ENCODE results near the gene CLCNKA. TPM values are rescaled to one million over a fixed set of nuclear protein-coding genes. Genes with fewer than 3 reads are reported as not detected.
"Not testable (repeated sequence)": the region's sequence is repeated elsewhere in the genome, so short reads cannot be mapped to it uniquely, and the experiment has no call there.

The CLCNKA gene
- total and polyA plus RNA-seq, 4 donors, result not detected

DNA sequence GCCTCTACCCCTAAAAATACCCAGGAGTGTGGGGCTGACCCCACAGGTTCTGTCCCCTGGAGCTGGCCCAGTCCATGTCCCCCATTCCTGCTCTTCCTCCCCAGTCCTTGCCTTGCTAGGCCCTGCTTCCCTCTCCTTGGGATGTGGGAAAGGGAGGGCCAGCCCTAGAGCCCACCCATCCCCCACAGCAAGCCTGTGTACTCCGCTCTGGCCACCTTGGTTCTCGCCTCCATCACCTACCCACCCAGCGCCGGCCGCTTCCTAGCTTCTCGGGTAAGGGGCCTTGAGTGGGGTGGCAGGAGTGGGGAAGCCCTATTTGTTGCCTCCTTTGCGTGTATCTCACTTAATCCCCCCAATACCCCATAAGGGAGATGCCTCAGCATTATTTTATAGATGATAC, 28.5 kb downstream of the CLCNKA start:
- TF ChIP-seq HNF4A (conservative IDR thresholded peaks at IDR 0.05) (no peak), SP1 (IDR thresholded peaks at IDR 0.05) (no peak), RAD21 (IDR thresholded peaks at IDR 0.05) (no peak), FOXA1 (IDR thresholded peaks at IDR 0.05) (no peak), YY1 (IDR thresholded peaks at IDR 0.05) (no peak), EGR1 (IDR thresholded peaks at IDR 0.05; ENCODE audit: low read depth in 2 of 2) (no peak), NR2F2 (IDR thresholded peaks at IDR 0.05) (no peak), HNF4G (IDR thresholded peaks at IDR 0.05) (no peak)
- TF ChIP-seq, protein P1, sequence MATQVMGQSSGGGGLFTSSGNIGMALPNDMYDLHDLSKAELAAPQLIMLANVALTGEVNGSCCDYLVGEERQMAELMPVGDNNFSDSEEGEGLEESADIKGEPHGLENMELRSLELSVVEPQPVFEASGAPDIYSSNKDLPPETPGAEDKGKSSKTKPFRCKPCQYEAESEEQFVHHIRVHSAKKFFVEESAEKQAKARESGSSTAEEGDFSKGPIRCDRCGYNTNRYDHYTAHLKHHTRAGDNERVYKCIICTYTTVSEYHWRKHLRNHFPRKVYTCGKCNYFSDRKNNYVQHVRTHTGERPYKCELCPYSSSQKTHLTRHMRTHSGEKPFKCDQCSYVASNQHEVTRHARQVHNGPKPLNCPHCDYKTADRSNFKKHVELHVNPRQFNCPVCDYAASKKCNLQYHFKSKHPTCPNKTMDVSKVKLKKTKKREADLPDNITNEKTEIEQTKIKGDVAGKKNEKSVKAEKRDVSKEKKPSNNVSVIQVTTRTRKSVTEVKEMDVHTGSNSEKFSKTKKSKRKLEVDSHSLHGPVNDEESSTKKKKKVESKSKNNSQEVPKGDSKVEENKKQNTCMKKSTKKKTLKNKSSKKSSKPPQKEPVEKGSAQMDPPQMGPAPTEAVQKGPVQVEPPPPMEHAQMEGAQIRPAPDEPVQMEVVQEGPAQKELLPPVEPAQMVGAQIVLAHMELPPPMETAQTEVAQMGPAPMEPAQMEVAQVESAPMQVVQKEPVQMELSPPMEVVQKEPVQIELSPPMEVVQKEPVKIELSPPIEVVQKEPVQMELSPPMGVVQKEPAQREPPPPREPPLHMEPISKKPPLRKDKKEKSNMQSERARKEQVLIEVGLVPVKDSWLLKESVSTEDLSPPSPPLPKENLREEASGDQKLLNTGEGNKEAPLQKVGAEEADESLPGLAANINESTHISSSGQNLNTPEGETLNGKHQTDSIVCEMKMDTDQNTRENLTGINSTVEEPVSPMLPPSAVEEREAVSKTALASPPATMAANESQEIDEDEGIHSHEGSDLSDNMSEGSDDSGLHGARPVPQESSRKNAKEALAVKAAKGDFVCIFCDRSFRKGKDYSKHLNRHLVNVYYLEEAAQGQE (IDR thresholded peaks at IDR 0.05), result no peak
- TF ChIP-seq, protein P2, sequence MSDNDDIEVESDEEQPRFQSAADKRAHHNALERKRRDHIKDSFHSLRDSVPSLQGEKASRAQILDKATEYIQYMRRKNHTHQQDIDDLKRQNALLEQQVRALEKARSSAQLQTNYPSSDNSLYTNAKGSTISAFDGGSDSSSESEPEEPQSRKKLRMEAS (IDR thresholded peaks at IDR 0.05), result no peak

DNA sequence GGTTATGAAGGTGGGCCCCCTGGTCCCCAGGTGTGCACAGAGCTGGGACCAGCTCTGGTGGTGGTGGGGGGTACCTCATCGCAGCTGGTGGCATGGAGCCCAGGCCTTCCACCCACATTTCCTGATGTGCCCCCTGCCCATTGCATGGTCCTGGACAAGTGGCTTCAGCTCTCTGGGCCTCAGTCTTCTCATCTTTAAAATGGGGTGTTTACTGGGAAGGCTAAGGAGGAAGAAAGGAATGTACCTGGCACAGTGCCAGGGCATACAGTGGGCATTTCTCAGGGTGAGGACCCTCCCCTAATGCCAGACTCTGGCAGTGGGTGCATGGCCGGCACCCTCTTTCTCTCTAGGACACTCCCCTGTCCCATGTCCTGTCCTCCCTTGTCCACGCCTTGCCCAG, 29.2 kb downstream of the CLCNKA start:
- TF ChIP-seq FOXA1 (IDR thresholded peaks at IDR 0.05) (no peak), EGR1 (IDR thresholded peaks at IDR 0.05; ENCODE audit: low read depth in 2 of 2) (no peak), GABPA (IDR thresholded peaks at IDR 0.05 in 1 of 2, conservative IDR thresholded peaks at IDR 0.05 in 1 of 2) (no peak), JUND (IDR thresholded peaks at IDR 0.05) (no peak), SP1 (IDR thresholded peaks at IDR 0.05) (no peak)
- TF ChIP-seq, protein P3, sequence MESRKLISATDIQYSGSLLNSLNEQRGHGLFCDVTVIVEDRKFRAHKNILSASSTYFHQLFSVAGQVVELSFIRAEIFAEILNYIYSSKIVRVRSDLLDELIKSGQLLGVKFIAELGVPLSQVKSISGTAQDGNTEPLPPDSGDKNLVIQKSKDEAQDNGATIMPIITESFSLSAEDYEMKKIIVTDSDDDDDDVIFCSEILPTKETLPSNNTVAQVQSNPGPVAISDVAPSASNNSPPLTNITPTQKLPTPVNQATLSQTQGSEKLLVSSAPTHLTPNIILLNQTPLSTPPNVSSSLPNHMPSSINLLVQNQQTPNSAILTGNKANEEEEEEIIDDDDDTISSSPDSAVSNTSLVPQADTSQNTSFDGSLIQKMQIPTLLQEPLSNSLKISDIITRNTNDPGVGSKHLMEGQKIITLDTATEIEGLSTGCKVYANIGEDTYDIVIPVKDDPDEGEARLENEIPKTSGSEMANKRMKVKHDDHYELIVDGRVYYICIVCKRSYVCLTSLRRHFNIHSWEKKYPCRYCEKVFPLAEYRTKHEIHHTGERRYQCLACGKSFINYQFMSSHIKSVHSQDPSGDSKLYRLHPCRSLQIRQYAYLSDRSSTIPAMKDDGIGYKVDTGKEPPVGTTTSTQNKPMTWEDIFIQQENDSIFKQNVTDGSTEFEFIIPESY (IDR thresholded peaks at IDR 0.05), result no peak
- TF ChIP-seq, protein P4, sequence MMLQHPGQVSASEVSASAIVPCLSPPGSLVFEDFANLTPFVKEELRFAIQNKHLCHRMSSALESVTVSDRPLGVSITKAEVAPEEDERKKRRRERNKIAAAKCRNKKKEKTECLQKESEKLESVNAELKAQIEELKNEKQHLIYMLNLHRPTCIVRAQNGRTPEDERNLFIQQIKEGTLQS (IDR thresholded peaks at IDR 0.05), result no peak
- H3K4me1 ChIP-seq (ENCODE audit: control insufficient read depth in 4 of 4, insufficient read depth in 4 of 4, low read length in 3 of 4), result peaks cover 0 to 6% (median 2%) of the 10 kb centered on the region in 4 donors
- no peak overlapping the region for H3K9ac ChIP-seq (ENCODE audit: low read depth in 1 of 2, low read length in 2 of 2)
- 89% methylated on average over 3 of the region's 3 CpGs for WGBS
- H3K27ac ChIP-seq (ENCODE audit: low read depth in 1 of 2, low read length in 2 of 2), result no peak overlapping the region
- no peaks in the 10 kb centered on the region for H3K27me3 ChIP-seq (ENCODE audit: control insufficient read depth in 4 of 4, insufficient read depth in 4 of 4, low read length in 3 of 4)
- H3K9me3 ChIP-seq (ENCODE audit: control insufficient read depth in 4 of 4, low read length in 3 of 4), result no peaks in the 10 kb centered on the region
- no peak for DNase-seq (ENCODE audit: low spot score)
- no peaks in the 10 kb centered on the region for H3K36me3 ChIP-seq (ENCODE audit: control insufficient read depth in 4 of 4, insufficient read depth in 3 of 4, low read depth in 1 of 4, low read length in 3 of 4)
- no peak overlapping the region for H3K4me3 ChIP-seq (ENCODE audit: low read depth in 1 of 3, low read length in 3 of 3)

More for the DNA sequence above, 28.5 kb downstream of the CLCNKA start:
- H3K4me3 ChIP-seq (ENCODE audit: low read depth in 1 of 3, low read length in 3 of 3), result no peak overlapping the region
- no peaks in the 10 kb centered on the region for H3K9me3 ChIP-seq (ENCODE audit: control insufficient read depth in 4 of 4, low read length in 3 of 4)
- DNase-seq (ENCODE audit: low spot score), result no peak
- no peak overlapping the region for H3K9ac ChIP-seq (ENCODE audit: low read depth in 1 of 2, low read length in 2 of 2)
- 84% methylated on average over 7 of the region's 7 CpGs for WGBS
- peaks cover 0 to 6% (median 2%) of the 10 kb centered on the region in 4 donors for H3K4me1 ChIP-seq (ENCODE audit: control insufficient read depth in 4 of 4, insufficient read depth in 4 of 4, low read length in 3 of 4)
- H3K27me3 ChIP-seq (ENCODE audit: control insufficient read depth in 4 of 4, insufficient read depth in 4 of 4, low read length in 3 of 4), result no peaks in the 10 kb centered on the region
- no peak overlapping the region for H3K27ac ChIP-seq (ENCODE audit: low read depth in 1 of 2, low read length in 2 of 2)
- no peaks in the 10 kb centered on the region for H3K36me3 ChIP-seq (ENCODE audit: control insufficient read depth in 4 of 4, insufficient read depth in 3 of 4, low read depth in 1 of 4, low read length in 3 of 4)

DNA sequence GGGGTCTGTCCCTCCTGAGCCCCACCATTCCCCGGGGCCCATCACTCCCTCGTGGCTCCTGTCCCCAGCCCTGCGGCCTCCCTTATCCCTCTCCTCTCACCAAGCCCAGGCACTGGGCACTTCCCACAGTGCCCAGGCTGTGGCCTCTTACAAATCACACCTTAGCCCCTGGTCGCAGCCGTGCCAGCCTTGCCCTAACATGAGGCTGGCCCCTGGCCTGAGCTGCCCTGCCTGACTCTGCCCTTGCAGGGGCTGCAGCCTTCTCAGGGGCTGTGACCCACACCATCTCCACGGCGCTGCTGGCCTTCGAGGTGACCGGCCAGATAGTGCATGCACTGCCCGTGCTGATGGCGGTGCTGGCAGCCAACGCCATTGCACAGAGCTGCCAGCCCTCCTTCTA, 30.1 kb downstream of the CLCNKA start:
- not testable (repeated sequence) for H3K9ac ChIP-seq (ENCODE audit: low read depth in 1 of 2, low read length in 2 of 2); H3K4me1 ChIP-seq (ENCODE audit: control insufficient read depth in 4 of 4, insufficient read depth in 4 of 4, low read length in 3 of 4); H3K27me3 ChIP-seq (ENCODE audit: control insufficient read depth in 4 of 4, insufficient read depth in 4 of 4, low read length in 3 of 4); H3K4me3 ChIP-seq (ENCODE audit: low read depth in 1 of 3, low read length in 3 of 3); DNase-seq (ENCODE audit: low spot score); H3K27ac ChIP-seq (ENCODE audit: low read depth in 1 of 2, low read length in 2 of 2); H3K9me3 ChIP-seq (ENCODE audit: control insufficient read depth in 4 of 4, low read length in 3 of 4); H3K36me3 ChIP-seq (ENCODE audit: control insufficient read depth in 4 of 4, insufficient read depth in 3 of 4, low read depth in 1 of 4, low read length in 3 of 4)
- WGBS, result 94% methylated on average over 12 of the region's 12 CpGs
